ENCODE measurements around the gene VPS37C. TPM values are rescaled to one million over a fixed set of nuclear protein-coding genes. Genes with fewer than 3 reads are reported as not detected.

Gene VPS37C
- total RNA-seq, 6 donors from 2014 or later, result 14.7 to 42.0 (median 24.3) TPM

DNA sequence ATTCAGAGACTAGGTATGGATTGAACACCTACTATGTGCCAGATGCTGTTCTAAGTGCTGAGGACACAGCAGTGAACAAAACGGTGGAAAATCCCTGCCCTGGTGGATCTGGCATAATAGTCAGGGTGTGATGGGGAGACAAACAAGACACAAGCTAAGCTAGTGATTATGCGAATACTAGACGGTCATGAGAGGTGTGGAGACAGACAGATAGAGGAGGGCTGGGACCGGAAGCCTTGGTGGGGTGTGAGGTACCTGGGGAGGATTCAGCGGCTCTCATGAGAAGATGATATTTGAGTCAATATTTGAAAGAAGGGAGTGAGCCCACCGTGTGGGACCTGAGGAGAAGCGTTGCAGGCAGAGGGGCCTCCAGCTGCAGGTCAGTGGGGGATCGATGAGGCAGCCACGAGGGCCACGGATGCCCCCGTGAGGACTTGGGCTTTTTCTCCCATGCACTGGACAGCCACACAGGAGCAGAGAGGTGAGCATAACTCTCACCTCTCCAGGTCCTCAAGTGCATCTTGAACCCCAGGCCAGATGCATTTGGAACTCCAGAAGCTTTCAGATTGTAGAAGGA lies 54.2 kb downstream of the VPS37C start:
- no peaks in the 10 kb centered on the region for H3K9me3 ChIP-seq
- TF ChIP-seq, protein P1, sequence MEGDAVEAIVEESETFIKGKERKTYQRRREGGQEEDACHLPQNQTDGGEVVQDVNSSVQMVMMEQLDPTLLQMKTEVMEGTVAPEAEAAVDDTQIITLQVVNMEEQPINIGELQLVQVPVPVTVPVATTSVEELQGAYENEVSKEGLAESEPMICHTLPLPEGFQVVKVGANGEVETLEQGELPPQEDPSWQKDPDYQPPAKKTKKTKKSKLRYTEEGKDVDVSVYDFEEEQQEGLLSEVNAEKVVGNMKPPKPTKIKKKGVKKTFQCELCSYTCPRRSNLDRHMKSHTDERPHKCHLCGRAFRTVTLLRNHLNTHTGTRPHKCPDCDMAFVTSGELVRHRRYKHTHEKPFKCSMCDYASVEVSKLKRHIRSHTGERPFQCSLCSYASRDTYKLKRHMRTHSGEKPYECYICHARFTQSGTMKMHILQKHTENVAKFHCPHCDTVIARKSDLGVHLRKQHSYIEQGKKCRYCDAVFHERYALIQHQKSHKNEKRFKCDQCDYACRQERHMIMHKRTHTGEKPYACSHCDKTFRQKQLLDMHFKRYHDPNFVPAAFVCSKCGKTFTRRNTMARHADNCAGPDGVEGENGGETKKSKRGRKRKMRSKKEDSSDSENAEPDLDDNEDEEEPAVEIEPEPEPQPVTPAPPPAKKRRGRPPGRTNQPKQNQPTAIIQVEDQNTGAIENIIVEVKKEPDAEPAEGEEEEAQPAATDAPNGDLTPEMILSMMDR (IDR thresholded peaks at IDR 0.05), result no peak
- no peak for TF ChIP-seq POLR2AphosphoS5 (IDR thresholded peaks at IDR 0.05)
- no peak for TF ChIP-seq EP300 (IDR thresholded peaks at IDR 0.05)
- TF ChIP-seq POLR2A (IDR thresholded peaks at IDR 0.05), result no peak
- peaks cover 0 to 3% (median 0%) of the 10 kb centered on the region in 4 donors for H3K4me1 ChIP-seq
- no peak for ATAC-seq (ENCODE audit: low FRiP score in 2 of 2)
- no peak overlapping the region for H3K4me3 ChIP-seq
- WGBS, 2 donors, result 86 to 88% methylated on average over 11 of the region's 11 CpGs
- no peak overlapping the region for H3K27ac ChIP-seq
- H3K36me3 ChIP-seq, result no peaks in the 10 kb centered on the region
- DNase-seq, result no peak
- H3K27me3 ChIP-seq, result no peaks in the 10 kb centered on the region

DNA sequence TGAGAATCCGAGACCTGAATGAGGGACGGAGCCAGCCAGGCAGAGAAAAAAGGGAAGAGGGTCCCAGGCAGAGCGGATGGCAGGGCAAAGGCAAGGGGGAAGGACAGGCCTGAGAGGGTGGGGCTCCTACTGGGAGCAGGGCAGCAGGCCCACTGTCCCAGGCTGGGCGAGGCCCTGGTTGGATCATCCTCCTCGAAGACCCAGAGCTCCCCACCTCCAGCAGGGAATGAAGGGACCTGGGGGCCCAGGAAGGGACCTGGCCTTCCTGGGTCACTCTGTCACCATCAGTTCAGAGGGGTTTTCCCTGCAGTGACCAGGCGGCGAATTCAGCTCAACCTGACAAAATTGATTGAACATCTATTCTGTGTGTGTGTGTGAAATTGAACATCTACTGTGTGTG lies 54.9 kb downstream of the VPS37C start:
- ATAC-seq (ENCODE audit: low FRiP score in 2 of 2), result peak in 1 of 2 donors; percentile 25
- 80 to 89% methylated on average over 6 of the region's 7 CpGs for WGBS, 2 donors
- no peak for TF ChIP-seq POLR2A (IDR thresholded peaks at IDR 0.05)

DNA sequence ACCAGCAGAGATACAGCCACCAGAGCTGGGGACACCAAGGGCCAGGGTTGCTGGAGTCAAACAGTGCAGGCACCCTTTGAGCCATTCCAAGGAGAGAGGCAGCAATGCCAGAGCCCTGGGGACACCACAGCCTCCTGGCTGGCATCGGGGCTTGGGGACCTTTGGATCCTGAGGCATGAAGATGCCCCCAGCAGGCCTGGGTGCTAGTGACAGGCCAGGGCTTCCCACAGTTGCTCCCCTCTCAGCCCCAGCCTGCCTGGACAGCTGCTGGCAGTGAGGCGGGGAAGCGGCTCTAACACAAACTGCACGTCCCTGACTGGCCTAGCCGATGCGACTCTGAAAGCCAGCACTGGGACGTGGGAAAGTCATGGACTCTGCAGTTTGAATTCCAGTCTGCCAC lies 56.3 kb downstream of the VPS37C start:
- no peak for TF ChIP-seq POLR2A (IDR thresholded peaks at IDR 0.05)
- TF ChIP-seq, protein P1 (IDR thresholded peaks at IDR 0.05), result no peak
- TF ChIP-seq EP300 (IDR thresholded peaks at IDR 0.05), result no peak
- no peak for TF ChIP-seq POLR2AphosphoS5 (IDR thresholded peaks at IDR 0.05)
- Histone ChIP-seq H3K27ac (no peak overlapping the region), H3K27me3 (no peaks in the 10 kb centered on the region), H3K9me3 (no peaks in the 10 kb centered on the region), H3K4me3 (no peak overlapping the region), H3K36me3 (no peaks in the 10 kb centered on the region), H3K4me1 (no peaks in the 10 kb centered on the region)
- WGBS, 2 donors, result 89 to 95% methylated on average over 6 to 7 of the region's 7 CpGs
- DNase-seq (no peak), ATAC-seq (ENCODE audit: low FRiP score in 2 of 2) (no peak)

More for the DNA sequence above, 54.9 kb downstream of the VPS37C start:
- Histone ChIP-seq H3K36me3 (no peaks in the 10 kb centered on the region), H3K27me3 (no peaks in the 10 kb centered on the region), H3K27ac (no peak overlapping the region), H3K4me1 (no peaks in the 10 kb centered on the region), H3K4me3 (no peak overlapping the region), H3K9me3 (no peaks in the 10 kb centered on the region)
- DNase-seq, result no peak

DNA sequence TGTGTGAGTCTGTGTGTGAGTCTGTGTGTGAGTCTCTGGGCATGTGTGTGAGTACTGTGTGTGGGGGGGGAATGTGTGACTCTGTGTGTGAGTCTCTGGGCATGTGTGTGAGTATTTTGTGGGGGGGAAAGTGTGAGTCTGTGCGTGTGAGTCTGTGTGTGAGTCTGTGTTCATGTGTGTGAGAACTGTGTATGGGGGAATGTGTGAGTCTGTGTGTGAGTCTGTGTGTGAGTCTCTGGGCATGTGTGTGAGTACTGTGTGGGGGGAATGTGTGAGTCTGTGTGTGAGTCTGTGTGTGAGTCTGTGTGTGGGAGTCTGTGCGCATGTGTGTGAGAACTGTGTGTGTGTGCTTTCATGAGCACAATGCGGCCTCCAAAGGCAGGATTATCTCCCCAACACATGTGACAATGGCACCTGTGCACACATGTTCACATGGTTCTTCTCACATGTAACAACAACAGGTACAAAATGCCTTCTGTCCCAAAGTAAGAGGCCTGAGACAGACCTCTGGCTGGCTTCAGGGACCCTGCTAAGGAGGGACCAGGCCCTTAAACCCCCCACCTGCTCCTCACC lies 57.3 kb downstream of the VPS37C start:
- H3K36me3 ChIP-seq, result no peaks in the 10 kb centered on the region
- H3K9me3 ChIP-seq, result no peaks in the 10 kb centered on the region
- TF ChIP-seq, protein P1 (IDR thresholded peaks at IDR 0.05), result no peak
- TF ChIP-seq POLR2AphosphoS5 (IDR thresholded peaks at IDR 0.05) (no peak), EP300 (IDR thresholded peaks at IDR 0.05) (no peak), POLR2A (IDR thresholded peaks at IDR 0.05) (no peak)
- H3K27me3 ChIP-seq, result no peaks in the 10 kb centered on the region
- 96 to 99% methylated on average over 3 of the region's 3 CpGs for WGBS, 2 donors
- H3K4me3 ChIP-seq, result no peak overlapping the region
- no peak for DNase-seq
- H3K4me1 ChIP-seq, result no peaks in the 10 kb centered on the region
- no peak for ATAC-seq (ENCODE audit: low FRiP score in 2 of 2)
- H3K27ac ChIP-seq, result no peak overlapping the region

- 78 to 86% methylated on average over 15 to 21 of the region's 21 CpGs for WGBS, 2 donors
- Histone ChIP-seq H3K4me1 (no peaks in the 10 kb centered on the region), H3K36me3 (no peaks in the 10 kb centered on the region), H3K27me3 (no peaks in the 10 kb centered on the region), H3K27ac (peak overlapping the region in 2 of 4 donors; percentile 13 to 73), H3K9me3 (no peaks in the 10 kb centered on the region), H3K4me3 (peak overlapping the region in 3 of 4 donors; percentile 18 to 30 (median 21))
- DNase-seq (no peak), ATAC-seq (ENCODE audit: low FRiP score in 2 of 2) (peak in 1 of 2 donors; percentile 27)
- TF ChIP-seq, protein P1 (IDR thresholded peaks at IDR 0.05), result no peak
- TF ChIP-seq EP300 (IDR thresholded peaks at IDR 0.05) (no peak), POLR2AphosphoS5 (IDR thresholded peaks at IDR 0.05) (no peak)
Measured at GRCh38 chr11:61102667-61103571, 58.3 kb downstream of the VPS37C start.

All from upper lobe of left lung (tissue), 6 donors.